ENCODE data around the gene ICOSLG. TPM values are rescaled to one million over a fixed set of nuclear protein-coding genes. Genes with fewer than 3 reads are reported as not detected.
"Not testable (repeated sequence)": the region's sequence is repeated elsewhere in the genome, so short reads cannot be mapped to it uniquely, and the experiment has no call there.

The ICOSLG gene
- total RNA-seq, 2 experiments from 2014 or later = 2.4 to 2.8 TPM

GRCh38 chr21:44207860-44208646 is 32.7 kb downstream of the ICOSLG start:
- CTCF ChIA-PET; H3K4me3 Mint-ChIP-seq; POLR2A ChIA-PET; H3K27me3 Mint-ChIP-seq; H3K36me3 Mint-ChIP-seq (ENCODE audit: low read depth); H3K9me3 Mint-ChIP-seq (ENCODE audit: low read depth); intact Hi-C loops (cut with DNase I, micrococcal nuclease); H3K27ac Mint-ChIP-seq; H3K4me1 Mint-ChIP-seq: not testable (repeated sequence)
- ATAC-seq (peak; percentile 52), DNase-seq (peak; percentile 3)

- intact Hi-C loops (cut with DNase I, micrococcal nuclease); H3K27ac Mint-ChIP-seq; H3K9me3 Mint-ChIP-seq (ENCODE audit: low read depth); DNase-seq; H3K4me1 Mint-ChIP-seq; POLR2A ChIA-PET; CTCF ChIA-PET; H3K27me3 Mint-ChIP-seq; H3K4me3 Mint-ChIP-seq; H3K36me3 Mint-ChIP-seq (ENCODE audit: low read depth): not testable (repeated sequence)
- peak; percentile 83 for ATAC-seq
These were observed 33.8 kb downstream of the ICOSLG start for GRCh38 chr21:44206698-44207676.

GRCh38 chr21:44206187-44206586 is 34.6 kb downstream of the ICOSLG start:
- H3K36me3 Mint-ChIP-seq (ENCODE audit: low read depth); H3K27ac Mint-ChIP-seq; POLR2A ChIA-PET; ATAC-seq; H3K27me3 Mint-ChIP-seq; CTCF ChIA-PET; intact Hi-C loops (cut with DNase I, micrococcal nuclease); H3K9me3 Mint-ChIP-seq (ENCODE audit: low read depth); DNase-seq; H3K4me3 Mint-ChIP-seq; H3K4me1 Mint-ChIP-seq: not testable (repeated sequence)

- H3K27ac Mint-ChIP-seq; H3K36me3 Mint-ChIP-seq (ENCODE audit: low read depth); CTCF ChIA-PET; ATAC-seq; H3K4me1 Mint-ChIP-seq; H3K27me3 Mint-ChIP-seq; intact Hi-C loops (cut with DNase I, micrococcal nuclease); DNase-seq; H3K4me3 Mint-ChIP-seq; POLR2A ChIA-PET; H3K9me3 Mint-ChIP-seq (ENCODE audit: low read depth): not testable (repeated sequence)
These were observed 38.0 kb downstream of the ICOSLG start for GRCh38 chr21:44202590-44203299.

- H3K27ac Mint-ChIP-seq, POLR2A ChIA-PET: not testable (repeated sequence)
These were observed 40.7 kb downstream of the ICOSLG start for GRCh38 chr21:44199997-44200396.

GRCh38 chr21:44199448-44199847 is 41.3 kb downstream of the ICOSLG start:
- no peaks in the 10 kb centered on the region for H3K4me1 Mint-ChIP-seq
- no peak for DNase-seq
- ChIA-PET POLR2A (no interaction called here), CTCF (no interaction called here)
- H3K9me3 Mint-ChIP-seq (ENCODE audit: low read depth) = no peaks in the 10 kb centered on the region
- H3K27me3 Mint-ChIP-seq = no peaks in the 10 kb centered on the region
- no peaks in the 10 kb centered on the region for H3K36me3 Mint-ChIP-seq (ENCODE audit: low read depth)
- ATAC-seq = no peak
- H3K27ac Mint-ChIP-seq = no peak overlapping the region
- H3K4me3 Mint-ChIP-seq = no peak overlapping the region
- intact Hi-C loops (cut with DNase I, micrococcal nuclease) = no loop called here

More at GRCh38 chr21:44199997-44200396, 40.7 kb downstream of the ICOSLG start:
- peak; percentile 0 for DNase-seq
- intact Hi-C loops (cut with DNase I, micrococcal nuclease); H3K27me3 Mint-ChIP-seq; CTCF ChIA-PET; H3K9me3 Mint-ChIP-seq (ENCODE audit: low read depth); H3K4me1 Mint-ChIP-seq; H3K36me3 Mint-ChIP-seq (ENCODE audit: low read depth); ATAC-seq; H3K4me3 Mint-ChIP-seq: not testable (repeated sequence)

GRCh38 chr21:44197156-44197516 is 43.6 kb downstream of the ICOSLG start:
- POLR2A ChIA-PET; DNase-seq; CTCF ChIA-PET; ATAC-seq; H3K27ac Mint-ChIP-seq; H3K9me3 Mint-ChIP-seq (ENCODE audit: low read depth); H3K4me3 Mint-ChIP-seq; intact Hi-C loops (cut with DNase I, micrococcal nuclease); H3K27me3 Mint-ChIP-seq; H3K4me1 Mint-ChIP-seq; H3K36me3 Mint-ChIP-seq (ENCODE audit: low read depth): not testable (repeated sequence)

- ATAC-seq = peak; percentile 69
- H3K9me3 Mint-ChIP-seq (ENCODE audit: low read depth); POLR2A ChIA-PET; H3K27me3 Mint-ChIP-seq; H3K36me3 Mint-ChIP-seq (ENCODE audit: low read depth); intact Hi-C loops (cut with DNase I, micrococcal nuclease); DNase-seq; H3K27ac Mint-ChIP-seq; H3K4me1 Mint-ChIP-seq; H3K4me3 Mint-ChIP-seq; CTCF ChIA-PET: not testable (repeated sequence)
These were observed 44.3 kb downstream of the ICOSLG start for GRCh38 chr21:44196212-44197155.

- CTCF ChIA-PET; H3K27me3 Mint-ChIP-seq; H3K9me3 Mint-ChIP-seq (ENCODE audit: low read depth); POLR2A ChIA-PET; DNase-seq; H3K27ac Mint-ChIP-seq; ATAC-seq; intact Hi-C loops (cut with DNase I, micrococcal nuclease); H3K36me3 Mint-ChIP-seq (ENCODE audit: low read depth); H3K4me1 Mint-ChIP-seq; H3K4me3 Mint-ChIP-seq: not testable (repeated sequence)
These were observed 45.9 kb downstream of the ICOSLG start for GRCh38 chr21:44194888-44195287.

GRCh38 chr21:44194451-44194850 is 46.3 kb downstream of the ICOSLG start:
- POLR2A ChIA-PET; H3K4me3 Mint-ChIP-seq; ATAC-seq; intact Hi-C loops (cut with DNase I, micrococcal nuclease); H3K27ac Mint-ChIP-seq; H3K27me3 Mint-ChIP-seq; CTCF ChIA-PET; DNase-seq; H3K9me3 Mint-ChIP-seq (ENCODE audit: low read depth); H3K36me3 Mint-ChIP-seq (ENCODE audit: low read depth); H3K4me1 Mint-ChIP-seq: not testable (repeated sequence)

GRCh38 chr21:44193108-44193507 is 47.6 kb downstream of the ICOSLG start:
- CTCF ChIA-PET; H3K4me1 Mint-ChIP-seq; H3K36me3 Mint-ChIP-seq (ENCODE audit: low read depth); H3K27ac Mint-ChIP-seq; POLR2A ChIA-PET; H3K27me3 Mint-ChIP-seq; H3K9me3 Mint-ChIP-seq (ENCODE audit: low read depth); DNase-seq; H3K4me3 Mint-ChIP-seq; intact Hi-C loops (cut with DNase I, micrococcal nuclease): not testable (repeated sequence)
- peak; percentile 49 for ATAC-seq
